Cortex of kidney (tissue), 1 donor: Measurements from ENCODE around the gene MAN1A1.
"Not testable (repeated sequence)": the region's sequence is repeated elsewhere in the genome, so short reads cannot be mapped to it uniquely, and the experiment has no call there.

Experiments
- DNase-seq: peaks from one replicate; lab custom pipeline; 2025; lab: John Stamatoyannopoulos, UW

MAN1A1 gene

DNA sequence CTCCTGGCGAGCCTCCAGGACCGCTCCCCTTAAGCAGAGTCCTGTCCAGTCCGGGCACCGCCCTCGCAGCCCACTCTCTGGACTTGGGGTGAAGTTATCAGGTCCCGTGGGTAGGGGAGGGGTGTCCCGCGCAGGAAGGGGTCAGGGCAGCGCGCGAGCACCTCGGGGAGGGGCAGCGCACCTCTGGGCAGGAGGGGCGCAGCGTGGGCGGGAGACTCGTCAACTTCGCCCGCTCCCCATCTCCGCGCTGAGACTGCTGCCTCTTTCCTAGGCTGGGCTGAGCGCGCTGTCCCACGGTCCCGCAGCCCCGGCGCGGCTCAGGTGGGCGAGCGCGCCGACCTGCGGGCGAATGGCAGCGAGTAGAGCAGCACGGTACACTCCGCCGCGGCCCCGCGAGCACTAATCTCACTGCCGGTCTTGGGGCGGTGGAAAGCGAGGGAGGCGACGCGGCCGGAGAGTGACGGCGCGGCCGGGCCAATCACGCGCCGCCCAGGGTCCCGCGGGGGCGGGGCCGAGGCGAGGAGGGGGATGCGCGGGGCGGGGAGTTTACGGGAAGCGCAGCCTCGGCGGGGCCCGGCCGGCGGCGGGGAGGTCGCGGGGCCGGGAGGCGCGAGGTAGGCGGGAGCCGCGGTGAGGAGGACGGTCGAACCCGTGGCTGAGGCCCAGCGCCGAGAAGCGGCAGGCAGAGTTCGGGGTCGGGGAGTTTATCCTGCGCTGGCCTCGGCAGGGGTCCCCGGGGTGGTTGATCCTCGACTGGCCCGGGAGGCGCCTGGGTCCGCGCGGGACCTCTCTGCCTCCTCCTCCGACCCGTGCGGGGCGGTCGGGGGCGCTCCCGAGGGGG is at the start of gene MAN1A1:
TSS of gene MAN1A1 (minus strand) at position 401 of the 841 bp plus-strand sequence. CDS start 696 bp downstream, outside the sequence.
- DNase-seq: peak; percentile 51

DNA sequence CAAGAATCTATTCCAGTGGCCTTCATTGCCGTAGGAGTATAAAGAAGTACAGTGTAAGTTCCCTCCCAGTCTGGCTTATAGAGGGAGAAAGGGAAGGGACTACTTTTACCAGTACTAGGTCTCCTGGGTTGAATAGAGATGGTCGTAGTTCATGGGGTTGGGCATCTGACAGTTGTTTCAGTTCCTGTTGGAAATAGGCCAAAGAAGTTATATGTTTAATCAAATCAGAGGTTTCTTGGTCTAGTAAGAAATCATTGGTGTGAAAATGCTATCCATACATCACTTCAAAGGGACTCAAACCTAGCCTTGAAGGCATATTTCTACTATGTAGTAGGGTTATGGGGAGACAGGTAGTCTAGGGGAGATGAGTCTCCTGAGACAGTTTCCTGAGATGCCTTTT is 45.6 kb upstream of the MAN1A1 start:
- DNase-seq: no peak

DNA sequence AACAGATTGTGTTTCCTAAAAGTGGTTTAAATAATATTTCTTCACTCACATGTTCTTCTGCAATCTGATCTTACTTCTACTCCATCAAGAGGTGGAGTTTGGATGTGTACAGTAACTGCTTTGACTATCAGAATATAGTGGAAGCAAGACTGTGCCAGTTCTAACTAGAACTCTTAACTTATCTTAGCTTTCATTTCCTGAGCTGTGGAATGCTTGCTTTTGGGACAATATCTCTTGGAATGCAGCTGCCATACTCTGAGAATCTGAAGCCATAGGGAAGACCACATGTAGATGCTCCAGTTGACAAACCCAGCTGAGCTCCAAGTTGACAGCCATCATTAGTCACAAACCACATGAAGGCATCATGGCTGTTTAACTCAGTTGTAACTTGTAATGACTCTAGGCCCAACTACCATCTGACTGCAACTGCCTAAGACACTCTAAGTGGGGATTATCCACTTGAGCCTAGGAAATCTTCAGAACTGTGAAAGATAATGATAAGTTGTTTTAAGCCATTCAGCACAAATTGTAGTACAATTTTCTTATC is 40.8 kb upstream of the MAN1A1 start:
- DNase-seq: no peak

DNA sequence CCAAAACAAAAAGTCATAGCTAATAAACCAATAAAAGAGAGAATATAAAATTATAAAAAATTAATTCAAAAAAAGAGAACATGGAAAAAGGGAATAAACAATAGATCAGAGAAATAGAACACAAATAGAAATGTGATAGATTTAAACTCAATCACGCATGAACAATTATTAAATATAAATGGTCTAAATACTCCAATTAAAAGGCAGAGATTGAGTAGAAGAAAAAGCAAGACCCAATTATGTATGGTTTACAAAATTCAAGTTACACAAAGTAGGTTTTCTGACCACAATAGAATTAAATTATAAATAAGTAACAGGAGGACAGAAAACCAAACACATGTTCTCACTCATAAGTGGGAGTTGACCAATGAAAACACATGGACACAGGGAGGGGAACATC is 36.4 kb upstream of the MAN1A1 start:
- DNase-seq: no peak

DNA sequence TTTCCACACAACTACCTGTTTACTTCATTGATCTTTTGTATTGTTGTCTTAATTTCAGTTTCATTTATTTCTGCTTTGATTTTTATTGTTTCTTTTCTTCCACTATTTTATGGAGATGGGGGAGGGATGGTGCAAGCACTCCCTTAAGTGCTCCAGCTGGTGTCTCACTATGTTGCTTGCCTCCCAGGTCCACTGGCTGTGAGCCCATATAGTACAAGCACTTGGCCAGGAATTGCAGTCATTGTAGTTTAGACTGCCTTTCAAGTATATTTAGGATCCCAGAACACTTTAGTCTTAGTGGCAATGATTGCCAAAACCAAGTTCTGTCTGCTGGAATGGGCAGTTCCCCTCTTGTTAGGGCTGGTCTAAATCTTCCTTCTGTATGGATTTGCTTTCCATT is 34.9 kb upstream of the MAN1A1 start:
- no peak for DNase-seq

DNA sequence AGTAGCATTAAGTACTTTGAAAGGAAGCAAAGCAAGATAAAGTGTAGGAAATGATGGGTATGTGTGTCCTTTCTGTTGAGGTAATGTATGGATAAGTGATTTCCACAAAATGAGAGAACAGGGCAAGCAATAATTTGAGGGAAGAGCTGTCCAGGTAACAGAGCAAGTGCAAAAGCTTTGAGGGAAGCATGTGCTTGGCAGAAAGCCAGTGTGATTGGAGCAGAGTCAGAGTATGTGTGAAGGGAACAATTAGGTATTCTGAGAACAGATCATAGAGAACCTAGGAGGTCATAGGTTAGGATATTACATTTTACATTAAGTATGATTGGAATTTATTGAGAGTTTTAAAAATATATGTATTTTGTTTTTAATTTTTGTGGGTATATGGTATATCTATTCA is 30.2 kb upstream of the MAN1A1 start:
- DNase-seq: no peak

DNA sequence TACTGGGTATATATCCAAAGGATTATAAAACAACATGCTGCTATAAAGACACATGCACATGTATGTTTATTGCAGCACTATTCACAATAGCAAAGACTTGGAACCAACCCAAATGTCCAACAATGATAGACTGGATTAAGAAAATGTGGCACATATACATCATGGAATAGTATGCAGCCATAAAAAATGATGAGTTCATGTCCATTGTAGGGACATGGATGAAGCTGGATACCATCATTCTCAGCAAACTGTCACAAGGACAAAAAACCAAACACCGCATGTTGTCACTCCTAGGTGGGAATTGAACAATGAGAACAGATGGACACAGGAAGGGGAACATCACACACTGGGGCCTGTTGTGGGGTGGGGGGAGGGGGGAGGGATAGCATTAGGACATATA is 27.5 kb upstream of the MAN1A1 start:
- not testable (repeated sequence) for DNase-seq

DNA sequence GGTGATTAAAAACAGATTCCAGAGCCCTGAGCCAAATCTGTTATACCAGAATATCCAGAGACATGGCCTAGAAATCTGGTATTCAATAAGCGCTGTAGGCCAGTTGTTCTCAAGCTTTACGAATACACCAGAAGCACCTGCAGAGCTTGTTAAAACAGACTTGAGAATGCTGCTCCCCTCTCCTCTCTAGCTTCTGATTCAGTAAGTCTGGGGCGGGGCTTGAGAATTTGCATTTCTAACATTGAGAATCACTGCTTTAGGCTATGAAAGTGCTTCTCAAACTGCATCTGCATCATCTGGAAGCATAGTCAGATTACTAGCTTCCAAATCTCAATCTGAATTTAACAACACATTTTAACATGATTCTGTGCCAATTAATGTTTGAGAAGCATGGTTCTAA is 20.5 kb upstream of the MAN1A1 start:
- no peak for DNase-seq

DNA sequence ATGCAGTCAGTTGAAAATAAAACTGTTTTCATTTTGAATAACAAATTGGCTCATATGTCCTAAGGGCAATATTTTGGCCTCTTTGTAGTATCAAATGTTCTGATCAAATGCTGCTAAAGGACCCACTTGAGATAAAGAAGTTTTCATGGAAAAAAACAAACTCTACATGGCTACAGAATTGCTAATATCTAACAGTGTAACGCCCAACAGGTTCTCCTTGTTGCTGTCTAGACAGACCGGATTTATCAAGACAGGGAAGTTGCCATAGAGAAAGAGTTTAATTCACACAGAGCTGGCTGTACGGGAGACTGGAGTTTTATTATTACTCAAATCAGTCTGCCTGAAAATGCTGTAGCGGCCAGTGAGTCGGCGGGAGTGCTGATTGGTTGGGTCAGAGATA is 19.4 kb upstream of the MAN1A1 start:
- no peak for DNase-seq

DNA sequence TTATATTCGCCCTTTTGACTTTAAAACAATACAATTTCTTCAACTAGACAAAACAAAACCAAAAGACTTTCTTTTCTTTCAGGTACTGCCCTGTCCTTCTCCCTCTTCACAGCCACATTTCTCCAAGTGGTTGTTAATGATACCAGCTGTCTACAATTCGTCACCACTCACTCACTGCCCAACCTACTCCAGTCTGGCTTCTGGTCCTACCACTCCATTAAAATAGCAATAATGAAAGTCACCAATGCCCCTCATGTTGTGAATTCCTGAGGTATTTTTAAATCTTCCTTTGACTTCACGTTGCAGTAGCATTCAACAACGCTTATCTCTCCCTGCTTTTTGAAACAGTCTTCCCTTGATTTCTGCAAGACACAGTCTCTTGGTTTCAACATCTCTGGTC is 11.6 kb upstream of the MAN1A1 start:
- no peak for DNase-seq

DNA sequence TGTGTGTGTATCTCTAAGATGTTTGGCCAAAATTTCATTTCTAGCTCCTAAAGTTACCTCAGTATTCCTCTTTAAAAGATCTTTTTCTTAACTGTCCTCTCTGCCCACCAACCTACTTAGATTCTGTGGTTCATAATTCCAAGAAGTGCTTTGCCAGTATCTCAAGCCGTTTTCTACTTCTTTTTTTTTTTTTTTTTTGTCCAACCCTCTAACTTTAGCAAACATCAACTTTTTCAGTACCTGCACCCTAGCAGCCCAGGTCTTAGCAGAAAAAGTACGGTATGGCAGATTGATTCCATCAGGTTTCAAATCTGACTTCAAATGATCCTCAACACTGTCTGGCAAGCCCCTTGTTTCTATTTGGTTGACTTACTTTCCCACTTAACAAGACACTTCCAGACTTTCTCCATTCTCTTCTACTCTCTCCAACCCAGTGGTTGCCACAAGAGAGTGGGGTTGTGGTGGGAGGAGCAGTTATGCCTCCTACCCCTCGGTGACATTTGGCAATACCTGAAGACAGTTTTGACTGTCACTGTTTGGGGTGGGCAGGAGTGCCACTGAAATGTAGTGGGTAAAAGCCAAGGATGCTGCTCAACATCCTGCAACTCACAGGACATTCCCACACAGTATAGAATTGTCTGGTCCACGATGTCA is 10.8 kb upstream of the MAN1A1 start:
- no peak for DNase-seq

DNA sequence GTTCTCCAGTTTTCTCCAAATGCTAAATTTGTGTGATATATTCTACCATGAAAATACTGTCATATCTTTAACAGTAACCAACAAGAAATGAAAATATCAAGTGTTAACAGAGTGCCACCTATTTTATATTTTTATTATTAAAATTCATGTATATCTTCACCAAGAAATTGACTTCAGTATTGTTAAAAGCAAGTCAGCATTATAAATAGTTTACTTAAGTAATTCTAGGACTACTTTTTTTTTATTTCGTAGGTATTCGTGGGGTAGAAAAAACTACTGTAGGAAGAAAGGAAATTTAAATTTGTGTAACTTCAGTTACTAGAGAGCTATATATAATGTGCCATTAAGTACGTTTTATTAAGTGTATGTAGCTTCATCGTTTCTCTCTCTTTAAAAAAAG is 6.3 kb upstream of the MAN1A1 start:
- DNase-seq: no peak

DNA sequence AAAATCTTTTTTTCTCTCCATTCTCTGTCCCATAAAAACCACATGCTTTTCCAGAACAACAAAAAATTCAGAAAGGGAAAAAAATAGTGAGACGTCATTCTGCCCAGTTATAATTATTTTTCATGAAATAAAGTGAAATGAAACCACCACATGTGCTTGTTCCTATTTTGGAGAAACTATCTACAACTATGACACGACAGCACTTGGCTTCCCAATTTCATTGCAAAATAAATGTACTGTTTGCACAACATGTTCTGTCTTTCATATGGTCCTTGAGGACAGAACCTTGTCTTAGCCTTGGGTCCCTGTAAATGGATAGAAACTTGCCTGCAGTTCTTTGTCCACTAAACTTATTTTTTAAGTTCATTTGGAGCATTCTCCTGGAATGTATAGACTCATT is 5.6 kb upstream of the MAN1A1 start:
- DNase-seq: no peak

DNA sequence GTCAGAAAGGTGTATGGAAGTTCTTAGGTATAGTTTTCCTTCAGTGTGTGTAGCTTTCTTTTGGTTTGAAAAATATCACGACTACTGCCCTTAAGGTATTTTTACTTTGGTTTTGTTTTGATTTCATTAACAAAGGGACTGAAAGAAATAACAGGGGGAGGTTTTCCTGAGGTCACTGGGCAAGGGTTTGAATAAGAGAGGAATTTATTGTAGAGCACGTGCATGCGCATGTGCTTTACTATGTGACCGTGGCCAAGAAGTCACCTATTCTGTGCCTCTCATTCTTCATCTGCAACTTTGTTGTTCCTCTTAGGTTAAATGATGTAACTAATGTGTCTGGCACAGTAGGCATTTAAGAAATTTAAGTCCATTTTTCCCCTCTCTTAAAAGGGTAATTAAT is 4.1 kb upstream of the MAN1A1 start:
- DNase-seq: no peak

DNA sequence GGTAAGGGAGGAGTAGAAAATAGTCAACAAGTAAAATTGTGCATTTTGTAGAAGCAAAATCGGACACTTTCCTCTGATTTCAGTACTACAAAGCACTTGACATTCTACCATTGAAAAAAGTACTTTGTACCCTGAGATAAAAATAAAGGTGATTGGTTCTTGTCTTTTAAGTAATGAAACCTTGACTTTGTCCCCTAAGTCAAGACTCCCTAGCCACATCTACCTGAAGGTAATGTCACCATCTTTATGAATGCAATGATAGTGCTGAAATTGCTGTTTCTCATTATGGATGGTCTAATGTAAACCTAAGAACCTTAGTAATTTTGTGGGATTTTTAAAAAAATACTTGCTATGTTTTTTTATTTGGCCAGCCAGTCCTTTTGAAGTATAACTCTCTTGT is 2.4 kb upstream of the MAN1A1 start:
- no peak for DNase-seq

DNA sequence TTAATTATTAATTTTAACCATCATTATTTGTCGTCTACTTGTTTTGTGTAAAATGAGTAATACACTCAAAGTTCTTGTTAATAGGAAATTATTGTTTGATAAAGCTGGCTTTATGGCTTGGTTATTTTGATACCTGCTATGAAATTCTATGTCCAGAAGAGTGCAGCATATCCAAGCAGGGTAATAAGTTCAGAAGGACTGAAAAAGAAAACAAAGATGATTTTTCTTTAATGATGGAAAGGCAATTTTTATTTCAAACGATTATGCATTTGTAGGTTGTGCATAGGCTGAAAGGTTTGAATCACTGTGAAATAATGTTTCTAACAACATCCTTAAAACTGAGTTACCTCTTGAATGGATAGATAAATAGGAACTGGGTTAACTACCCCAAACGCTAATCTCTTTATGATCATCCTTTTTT is 1.4 kb upstream of the MAN1A1 start:
- no peak for DNase-seq

DNA sequence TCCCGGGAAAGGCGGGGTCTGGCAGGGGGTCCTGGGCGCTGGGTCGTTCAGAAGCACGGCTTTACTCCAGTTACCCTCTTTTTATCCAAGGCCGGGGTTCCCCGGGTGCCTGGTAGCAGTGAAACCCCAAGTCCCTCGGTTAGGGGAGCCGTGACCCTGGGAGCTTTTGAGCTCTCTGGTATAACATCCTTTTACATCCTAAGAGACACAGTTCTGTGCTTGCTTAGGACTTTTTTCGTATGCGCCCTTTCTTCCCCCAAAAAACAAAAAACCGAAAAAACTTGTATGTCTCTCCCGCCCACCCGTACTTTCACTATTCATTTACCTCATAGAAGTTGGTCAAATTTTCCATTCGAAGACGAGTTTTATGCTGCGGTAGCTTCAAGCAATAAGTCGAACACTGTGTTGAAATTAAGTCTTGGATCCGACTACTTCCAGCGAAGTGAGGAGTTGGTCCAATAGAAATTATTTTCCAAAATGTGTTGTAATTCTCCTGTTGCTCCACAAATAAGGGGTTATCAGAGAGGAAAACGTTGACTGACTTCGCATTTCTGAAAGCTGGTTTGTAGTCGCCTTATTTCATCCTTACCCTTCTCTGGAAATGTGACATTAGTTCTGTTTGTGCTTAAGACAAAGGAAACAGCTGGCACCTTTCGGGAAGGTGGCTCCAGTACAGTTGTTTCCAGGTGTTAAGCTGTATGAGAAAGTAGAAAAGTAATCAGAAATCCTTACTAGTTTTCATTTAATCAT is 816 bp upstream of the MAN1A1 start:
- no peak for DNase-seq

DNA sequence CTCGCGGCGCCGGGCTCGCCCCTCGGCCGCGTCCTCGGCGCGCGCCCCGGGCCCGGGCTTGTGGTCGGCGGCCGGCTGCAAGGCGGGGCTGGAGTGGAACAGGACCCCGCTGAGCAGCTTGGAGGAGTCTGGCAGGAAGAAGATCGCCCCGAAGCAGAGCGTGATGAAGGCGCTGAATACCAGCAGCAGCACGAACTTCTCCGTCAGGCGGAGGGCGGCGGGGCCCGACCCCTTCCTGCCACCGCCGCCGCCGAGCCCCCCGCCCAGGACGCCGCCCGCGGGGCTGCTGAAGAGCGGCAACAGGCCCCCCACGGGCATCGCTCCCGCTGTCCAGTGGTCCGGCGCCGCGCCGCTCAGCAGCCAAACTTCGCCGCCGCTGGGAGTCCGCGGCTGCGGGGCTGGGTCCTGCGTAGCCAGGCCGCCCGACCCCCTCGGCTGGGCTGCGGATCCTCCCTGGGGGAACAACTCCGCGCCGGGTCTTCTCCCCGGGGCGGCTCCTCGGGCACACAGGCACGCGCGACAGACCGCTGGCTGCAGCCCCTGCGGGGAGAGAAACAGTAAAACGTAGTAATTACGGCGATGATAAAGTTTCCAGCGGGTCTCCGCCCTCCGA is 707 bp downstream of the MAN1A1 start:
- no peak for DNase-seq

DNA sequence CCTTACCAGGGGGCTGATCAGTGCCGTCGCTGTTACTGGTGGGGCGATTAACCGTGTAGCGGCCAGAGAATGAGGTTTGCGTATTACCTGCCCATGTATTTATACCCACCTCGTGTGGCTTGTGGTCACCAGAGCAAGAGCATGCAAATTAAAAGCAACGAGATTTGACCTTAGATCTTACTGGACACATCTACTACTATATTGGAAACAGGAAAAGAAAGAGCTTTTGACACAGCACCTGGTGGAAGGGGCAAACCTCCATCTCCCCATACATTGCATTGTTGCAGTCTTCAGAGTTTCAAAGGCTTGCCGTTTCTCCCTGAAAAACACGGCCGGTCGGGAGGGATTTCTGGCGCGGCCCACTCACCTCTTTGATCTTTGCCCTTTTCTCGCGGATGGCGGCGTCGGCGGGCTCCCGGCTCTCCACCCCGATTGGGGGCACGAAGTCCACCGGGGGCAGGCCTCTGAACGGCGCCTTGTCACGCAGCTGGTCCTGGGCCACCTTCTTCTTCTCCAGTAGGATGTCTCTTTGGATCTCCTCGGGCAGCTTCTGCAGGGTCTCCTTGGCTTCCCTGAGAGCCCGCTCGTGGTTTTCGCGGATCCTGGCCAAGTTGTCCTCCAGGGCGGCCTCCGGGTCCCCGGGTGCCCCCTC is 1.3 kb downstream of the MAN1A1 start:
- DNase-seq: no peak

DNA sequence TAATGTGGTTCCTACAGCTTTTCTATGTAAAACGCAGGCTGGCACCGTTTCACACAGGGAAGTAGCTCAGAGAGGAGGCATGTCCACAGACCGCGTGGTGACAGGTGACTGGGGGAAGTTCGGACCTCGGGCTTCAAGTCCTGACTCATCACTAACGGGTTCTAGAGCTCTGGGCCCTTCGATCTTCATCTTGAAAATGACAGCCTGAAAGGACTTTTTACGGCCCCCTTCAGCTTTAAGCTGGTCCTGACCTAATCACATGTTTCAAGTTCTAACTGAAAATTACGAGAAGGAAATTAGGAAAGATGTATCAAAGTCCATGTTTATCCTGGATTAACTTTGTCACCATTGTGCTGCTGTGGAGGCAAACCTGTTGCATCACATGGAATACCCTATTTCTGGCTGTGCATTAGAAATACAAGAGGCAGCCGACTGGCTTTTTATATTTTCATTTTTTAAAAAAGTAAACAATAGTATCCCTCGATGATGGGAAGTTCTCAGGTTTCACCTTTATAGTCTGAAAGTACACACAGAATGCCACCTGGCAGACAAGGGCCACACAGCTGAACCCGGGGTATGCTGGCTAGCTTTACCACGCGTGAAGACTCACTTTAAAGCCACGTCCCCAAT is 2.0 kb downstream of the MAN1A1 start:
- DNase-seq: no peak

DNA sequence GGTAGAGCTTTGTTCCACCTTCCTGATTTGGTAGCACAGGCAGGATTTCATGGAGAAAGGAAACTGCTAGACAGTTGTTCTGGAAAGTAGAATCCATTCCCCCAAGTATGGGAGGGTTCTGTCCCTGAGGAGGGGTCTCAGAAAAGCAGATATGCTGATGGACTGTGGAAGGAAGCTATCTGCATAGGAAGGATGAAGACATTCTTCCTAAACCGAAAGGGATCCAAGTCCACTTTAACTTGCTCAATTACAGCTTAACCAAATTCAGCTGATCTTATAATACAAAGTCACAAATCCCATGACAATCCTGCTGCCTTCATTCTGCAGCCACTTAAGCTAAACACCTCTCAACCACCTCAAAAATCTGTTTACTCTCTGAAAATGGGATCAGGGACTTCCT is 2.6 kb downstream of the MAN1A1 start:
- DNase-seq: no peak
